GM19023 (cell line): ENCODE results near the gene HTR1E.
"Not testable (repeated sequence)": the region's sequence is repeated elsewhere in the genome, so short reads cannot be mapped to it uniquely, and the experiment has no call there.

Source experiments
- ATAC-seq: cut with Tn5 transposase; IDR thresholded peaks from one replicate; pipeline ENCODE4 v1.9.1; 2021; ENCODE audit warnings: mild to moderate bottlenecking, moderate library complexity; ENCODE audit not compliant: unreplicated experiment

Gene HTR1E, protein sequence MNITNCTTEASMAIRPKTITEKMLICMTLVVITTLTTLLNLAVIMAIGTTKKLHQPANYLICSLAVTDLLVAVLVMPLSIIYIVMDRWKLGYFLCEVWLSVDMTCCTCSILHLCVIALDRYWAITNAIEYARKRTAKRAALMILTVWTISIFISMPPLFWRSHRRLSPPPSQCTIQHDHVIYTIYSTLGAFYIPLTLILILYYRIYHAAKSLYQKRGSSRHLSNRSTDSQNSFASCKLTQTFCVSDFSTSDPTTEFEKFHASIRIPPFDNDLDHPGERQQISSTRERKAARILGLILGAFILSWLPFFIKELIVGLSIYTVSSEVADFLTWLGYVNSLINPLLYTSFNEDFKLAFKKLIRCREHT

DNA sequence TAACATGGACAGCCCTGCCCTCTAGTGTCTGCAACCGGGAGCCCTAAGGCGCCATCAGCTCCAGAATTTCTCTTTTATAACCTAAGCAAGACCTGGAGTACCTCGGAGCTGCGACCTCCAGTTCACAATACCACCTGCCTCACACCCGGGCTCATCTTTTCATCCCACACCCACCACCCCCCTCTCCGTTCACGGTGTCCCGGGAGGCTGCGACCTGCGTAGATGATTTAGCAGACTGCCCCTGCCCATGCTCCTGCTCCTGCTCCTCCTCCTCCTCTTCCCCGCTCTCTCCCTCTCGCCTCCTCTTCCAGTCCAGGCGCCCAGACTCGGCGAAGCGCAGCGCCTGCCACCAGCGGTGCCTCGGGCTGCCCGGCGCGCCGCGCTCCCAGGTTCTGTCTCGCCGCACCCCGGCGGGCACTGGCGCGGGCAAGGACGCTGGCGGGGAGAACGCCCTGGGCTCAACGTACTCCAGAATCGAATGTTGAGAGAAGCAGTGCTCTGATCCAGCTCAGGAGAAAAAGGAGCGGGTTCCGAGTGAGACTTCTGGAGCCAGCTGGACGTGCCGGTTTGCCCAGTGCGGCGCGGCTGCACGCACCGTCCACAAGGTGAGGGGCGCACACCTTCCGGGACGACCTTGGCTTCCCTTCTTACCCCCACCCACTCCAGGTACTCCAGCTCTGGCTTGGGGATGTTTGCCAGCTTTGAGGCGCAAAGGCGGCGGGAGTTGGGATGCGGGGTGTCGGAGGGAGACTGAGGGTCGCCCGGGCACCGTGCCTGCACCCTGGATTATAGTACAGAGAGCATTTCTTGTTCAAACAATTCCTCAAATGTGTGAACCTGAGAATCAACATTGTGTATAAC, at the start of gene HTR1E:
Gene HTR1E, plus strand, starts transcription at position 310 of the 861 bp plus-strand sequence. CDS start 77,807 bp downstream, outside the sequence.
- peak; percentile 76 for ATAC-seq

DNA sequence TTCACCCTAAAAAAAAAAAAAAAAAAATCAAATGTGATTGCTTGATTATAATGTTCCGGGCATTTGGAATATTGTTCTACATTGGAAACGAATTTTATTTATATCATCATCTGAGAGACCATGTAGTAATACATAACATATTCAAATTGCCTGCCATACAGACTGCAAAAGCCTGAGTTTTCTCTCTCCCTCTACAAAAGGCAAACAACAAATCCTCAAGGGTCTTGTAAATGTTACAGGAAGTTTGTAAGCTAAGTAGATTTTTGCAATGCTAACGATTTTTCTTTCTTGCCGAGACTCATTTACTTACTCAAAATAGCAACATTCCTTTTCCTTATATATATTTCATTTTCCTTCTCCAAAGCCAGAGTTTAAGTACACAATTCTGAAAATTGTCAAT, 49.0 kb upstream of the HTR1E start:
- no peak for ATAC-seq

DNA sequence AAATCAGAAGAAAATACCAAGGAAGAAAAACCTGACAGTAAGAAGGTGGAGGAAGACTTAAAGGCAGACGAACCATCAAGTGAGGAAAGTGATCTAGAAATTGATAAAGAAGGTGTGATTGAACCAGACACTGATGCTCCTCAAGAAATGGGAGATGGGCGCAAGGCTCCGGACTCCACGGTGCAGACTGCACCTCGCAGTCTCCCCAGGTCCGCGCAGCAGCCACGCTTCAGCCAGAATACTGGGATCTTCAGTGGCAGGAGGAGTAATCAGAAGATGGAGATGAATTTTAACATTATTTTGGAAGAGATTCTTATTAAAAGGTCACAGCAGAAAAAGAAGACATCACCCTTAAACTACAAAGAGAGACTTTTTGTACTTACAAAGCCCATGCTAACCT, 40.1 kb upstream of the HTR1E start:
- not testable (repeated sequence) for ATAC-seq

DNA sequence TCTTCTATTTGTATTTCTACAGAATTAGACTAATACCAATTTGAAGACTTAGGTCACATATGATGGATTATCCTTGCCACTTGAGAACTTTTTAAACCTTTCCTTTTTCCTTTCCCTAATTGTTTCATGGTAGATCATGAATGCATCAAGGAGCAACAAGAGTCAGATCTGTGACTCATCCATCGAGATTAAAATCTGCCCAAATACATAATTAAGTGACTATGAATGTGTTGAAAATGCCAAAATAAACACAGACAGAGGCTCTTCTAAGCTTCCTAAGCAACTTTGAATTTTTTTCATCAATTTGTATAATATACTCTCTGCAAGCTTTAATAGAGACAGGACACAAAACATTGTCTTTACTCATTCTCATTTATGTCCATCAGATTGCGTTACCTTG, 23.5 kb upstream of the HTR1E start:
- ATAC-seq: no peak

DNA sequence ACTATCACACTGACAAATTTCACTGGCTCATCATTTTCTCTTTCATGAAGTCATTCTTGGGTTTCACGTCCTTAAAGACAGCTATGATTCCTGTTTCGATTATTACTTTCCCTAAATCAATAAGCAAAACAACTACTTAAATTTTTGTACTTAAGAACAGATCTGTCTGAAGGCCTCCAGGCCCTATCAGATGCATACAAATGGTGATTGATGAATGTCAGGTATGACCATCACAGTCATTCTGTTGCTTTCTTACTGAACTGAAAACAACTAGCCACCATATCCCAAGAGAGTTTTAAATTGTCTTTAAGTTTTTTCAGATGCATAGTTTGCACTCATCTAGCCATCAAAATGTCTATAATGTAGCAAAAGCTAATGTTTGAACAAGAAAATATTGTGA, 20.9 kb upstream of the HTR1E start:
- no peak for ATAC-seq

DNA sequence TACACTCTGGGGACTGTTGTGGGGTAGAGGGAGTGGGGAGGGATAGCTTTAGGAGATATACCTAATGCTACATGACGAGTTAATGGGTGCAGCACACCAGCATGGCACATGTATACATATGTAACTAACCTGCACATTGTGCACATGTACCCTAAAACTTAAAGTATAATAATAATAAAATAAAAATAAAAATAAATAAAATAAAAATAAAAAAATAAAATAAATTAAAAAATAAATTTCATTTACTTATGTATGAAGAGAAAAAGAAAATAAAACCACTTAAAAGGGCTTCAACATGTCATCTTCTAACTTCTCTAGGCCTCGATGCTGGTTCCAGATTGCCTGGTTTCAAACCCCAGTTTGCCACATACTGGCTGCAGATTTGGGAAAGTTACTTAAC, 10.2 kb upstream of the HTR1E start:
- ATAC-seq: not testable (repeated sequence)

DNA sequence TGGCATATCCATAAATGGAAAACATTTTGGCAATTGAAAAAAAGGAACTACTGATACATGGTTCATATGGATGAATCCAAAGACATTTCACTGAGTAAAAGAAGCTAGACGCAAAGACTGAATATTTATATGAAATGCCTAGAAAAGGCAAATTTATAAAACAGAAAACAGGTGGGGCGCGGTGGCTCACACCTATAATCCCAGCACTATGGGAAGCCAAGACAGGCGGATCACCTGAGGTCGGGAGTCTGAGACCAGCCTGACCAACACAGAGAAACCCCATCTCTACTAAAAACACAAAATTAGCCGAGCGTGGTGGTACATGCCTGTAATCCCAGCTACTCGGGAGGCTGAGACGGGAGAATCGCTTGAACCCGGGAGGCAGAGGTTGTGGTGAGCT, 9.5 kb upstream of the HTR1E start:
- ATAC-seq: not testable (repeated sequence)

DNA sequence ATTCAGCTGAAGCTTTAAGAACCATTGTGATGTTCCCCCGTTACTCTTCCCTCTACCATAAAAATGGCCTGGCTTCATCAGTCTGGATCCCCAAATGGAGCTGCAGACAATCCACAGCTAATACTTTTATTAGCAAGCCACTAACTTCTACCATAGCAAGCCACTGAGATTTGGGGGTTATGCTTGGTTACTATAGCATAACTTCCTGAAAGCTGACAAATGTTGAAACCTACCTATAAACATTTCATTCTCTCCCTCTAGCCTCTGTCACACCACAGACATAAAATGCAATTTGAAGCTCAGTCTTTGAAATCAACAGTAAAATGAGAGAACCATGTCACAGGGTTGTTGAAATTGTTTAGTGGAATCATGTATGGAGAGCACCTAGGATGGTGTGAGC, 3.0 kb upstream of the HTR1E start:
- no peak for ATAC-seq

DNA sequence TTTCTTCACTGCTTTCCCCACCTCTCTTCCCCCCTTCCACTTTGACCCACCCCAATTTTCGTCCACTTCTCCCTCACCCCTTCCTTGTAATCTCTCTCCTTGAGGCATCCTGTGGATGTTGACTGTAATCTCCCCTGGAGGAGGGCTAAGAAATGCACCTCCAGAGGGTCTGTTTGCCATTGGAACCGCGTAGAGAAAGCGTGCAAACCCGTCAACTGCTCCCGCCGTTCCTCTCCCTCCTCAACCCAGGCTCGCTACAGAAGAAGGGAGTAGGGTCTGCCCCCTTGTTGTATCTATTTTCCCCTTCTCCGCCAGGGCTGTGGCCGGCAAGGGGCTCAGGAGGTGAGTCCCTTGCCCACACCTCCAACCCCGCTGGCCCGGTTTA, 502 bp upstream of the HTR1E start:
- peak; percentile 7 for ATAC-seq

DNA sequence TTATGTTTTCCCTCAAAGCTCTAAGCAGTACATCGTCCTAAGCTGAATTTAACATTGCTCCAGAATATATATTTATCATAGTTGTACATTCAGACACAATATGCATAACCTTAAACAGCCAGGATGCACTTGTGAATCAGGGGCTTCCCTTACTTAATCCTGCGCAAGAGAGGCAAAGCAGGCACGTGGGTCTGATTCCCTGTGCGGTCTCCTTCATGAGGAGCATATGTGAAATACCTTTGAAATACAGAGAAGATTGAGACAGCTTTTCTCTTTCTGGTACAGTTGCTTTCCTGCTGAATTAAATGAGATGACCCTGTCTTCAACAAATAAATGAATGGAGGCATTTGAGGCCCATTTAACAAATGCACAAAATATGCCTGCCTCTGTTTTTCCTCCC, 1.5 kb downstream of the HTR1E start:
- ATAC-seq: no peak

DNA sequence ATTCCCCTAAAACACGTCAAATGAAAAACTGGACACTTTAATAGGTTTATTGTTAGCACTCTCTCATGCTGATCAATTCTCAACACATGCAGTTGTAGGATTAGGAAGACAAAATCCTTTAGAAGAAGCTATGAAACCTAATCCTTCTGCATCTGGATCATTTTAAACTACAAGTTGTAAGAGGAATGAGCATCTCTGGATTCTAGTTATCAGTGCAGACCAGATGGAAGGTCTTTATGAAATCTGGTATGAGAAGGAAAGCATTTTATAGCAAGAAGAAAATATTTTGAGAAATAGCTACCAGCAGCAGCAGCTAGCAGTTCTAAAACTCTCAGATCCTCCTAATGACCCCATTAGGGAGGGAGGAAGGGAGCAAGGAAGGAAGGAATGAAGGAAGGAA, 4.1 kb downstream of the HTR1E start:
- no peak for ATAC-seq

DNA sequence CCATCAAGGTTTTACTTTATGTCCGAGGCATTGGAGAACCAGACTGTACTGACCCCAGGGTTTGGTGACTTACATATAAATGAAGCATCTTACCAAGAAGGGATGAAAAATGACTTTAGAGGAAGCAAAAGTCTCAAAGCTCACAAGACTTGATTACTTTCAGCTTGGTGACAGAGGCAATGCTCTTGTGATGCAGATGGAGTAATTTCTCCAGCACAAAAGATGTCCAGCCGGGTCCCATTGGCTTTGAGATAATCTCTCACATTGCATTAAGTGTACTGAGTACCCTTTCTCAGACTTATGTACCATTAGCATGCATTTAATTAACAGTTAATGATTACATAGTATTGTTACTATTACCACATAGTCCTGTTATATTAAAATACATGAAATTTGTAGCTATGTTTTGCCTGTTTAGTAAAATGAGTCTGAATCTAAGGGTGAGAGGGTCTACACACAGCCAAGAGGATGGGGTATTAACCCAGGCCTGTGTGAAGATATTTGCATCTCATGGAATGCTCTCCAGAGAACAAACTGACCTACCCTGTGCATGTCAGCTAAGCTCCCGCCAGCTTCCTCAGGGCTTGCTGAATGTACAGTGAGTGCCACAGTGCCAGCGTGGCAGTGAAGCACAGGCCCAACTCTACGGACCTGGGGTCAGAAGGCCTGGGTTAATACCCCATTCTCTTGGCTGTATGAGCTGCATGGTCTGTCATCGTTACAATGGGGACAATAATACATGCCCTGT, 5.6 kb downstream of the HTR1E start:
- no peak for ATAC-seq

DNA sequence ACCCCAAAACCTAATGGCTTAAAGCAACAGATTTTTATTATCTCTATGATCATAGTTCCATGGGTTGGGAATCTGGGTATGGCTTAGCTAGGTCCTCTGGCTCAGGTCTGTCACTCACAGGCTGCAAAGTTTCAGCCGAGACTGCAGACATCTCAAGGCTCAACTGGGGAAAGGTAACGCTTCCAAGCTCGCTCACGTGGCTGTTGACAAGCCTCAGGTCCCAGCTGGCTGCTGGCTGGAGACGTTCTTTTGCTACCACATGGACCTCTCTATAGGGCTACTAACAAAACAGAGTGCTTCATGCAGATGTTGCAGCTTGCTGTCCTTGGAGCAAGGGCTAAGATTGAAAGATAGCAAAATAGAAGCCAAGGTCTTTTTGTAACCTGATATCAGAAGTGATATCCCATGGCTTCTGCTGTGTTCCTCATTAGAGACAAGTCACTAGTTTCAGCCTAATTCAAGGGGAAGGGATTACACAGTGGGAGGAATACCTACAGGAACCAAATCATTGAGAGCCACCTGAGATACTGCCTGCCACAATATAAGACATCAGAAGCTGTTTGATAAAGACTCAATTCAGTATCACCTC, 6.6 kb downstream of the HTR1E start:
- no peak for ATAC-seq

DNA sequence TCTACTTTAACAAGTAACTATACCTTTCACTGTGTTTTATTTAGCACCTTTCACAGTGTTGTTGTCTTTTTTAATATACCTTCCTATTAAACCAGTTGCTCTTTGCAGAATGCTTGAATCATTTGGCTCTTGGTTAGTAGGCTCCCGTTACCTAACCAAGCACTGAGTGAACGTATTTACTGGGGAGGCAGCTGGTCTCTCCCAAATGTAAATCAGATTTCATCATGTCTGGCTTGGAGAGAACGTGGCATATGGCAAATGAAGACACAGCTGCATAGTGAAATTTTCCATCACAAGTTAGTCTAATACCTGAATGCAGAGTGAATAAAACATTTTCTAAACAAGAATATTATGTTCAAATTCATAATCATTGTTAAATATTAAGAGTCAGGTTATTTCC, 12.4 kb downstream of the HTR1E start:
- ATAC-seq: no peak

DNA sequence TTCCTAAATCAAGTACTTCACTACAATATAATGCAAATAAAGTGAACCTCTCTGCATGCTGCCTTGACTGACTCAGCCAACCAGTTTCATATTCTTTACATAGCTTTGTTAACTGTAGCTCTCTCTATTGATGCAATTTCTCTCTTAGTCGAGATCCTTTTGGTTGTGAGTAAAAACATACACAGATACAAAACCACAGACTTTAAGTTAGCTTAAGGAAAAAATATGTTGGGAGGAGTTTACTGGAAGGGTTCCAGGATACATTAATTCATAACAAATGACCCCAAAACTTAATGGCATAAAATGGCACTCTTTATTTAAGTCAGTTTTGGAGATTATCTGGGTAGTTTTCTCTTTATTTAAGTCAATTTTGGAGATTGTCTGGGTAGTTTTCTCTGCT, 15.7 kb downstream of the HTR1E start:
- no peak for ATAC-seq

DNA sequence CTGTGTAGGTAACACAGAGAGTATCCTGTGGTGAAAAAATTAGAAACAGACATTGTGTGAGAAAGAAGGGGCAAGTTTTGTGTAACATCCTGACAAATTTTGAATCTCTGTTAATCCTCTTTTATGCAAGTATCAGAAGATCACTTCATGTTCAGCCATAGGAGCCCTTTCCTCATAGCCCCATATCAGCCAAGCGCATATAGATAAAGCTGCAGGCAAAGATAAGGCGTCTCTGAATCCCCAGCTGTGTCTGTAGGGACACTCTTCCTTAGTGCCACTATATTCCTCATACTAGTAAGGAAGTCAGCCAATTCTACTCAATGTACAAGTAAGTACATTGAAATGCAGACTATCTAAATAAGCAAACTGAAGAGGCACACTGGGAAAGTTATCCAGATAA, 22.3 kb downstream of the HTR1E start:
- ATAC-seq: no peak

DNA sequence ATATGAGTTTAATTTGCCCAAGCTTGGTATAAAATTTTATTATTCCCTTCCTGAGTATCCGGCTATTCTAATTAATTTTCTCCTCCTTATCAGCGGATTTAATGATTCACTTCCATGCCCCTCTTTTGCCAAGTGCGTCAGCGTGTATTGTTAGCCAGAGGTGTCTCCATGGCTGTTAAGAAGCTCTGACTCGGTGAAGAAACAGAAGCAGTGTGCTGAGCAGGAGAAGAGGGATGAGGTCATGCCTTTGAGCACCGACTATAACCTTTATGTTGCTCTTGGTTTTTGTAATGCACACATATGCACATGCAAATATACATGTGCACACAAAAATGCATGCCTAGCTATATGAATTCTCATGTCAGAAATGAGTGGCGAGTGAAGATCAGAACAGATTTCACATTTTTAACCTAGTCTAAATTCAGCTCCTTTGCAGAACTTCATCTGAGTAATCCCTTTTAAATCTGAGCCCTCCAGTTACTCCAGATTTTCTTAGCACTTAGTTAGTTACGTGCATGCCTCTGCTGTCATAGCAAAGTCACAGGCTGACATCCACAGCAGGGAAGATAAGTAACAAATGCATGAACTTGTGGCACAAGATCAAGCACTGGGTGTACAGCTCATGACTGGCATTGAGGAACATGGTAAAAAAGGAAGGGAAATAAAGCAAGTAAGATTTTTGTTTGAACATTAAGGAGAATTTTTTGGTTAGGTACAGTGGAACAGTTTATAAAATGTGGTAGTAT, 24.3 kb downstream of the HTR1E start:
- ATAC-seq: no peak

DNA sequence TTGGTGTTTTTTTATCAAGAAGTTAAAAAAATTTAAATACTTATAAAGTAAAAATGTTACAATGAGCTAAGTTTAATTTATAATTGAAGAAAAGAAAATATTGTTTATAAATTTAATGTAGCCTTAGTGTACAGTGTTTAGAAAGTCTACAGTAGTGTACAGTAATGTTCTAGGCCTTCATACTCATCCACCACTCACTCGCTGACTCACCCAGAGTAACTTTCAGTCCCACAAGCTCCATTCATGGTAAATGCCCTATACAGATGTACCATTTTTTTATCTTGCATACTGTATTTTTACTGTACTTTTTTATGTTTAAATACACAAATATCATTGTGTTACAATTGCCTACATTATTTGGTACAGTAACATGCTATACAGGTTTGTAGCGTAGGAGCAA, 26.0 kb downstream of the HTR1E start:
- ATAC-seq: no peak

DNA sequence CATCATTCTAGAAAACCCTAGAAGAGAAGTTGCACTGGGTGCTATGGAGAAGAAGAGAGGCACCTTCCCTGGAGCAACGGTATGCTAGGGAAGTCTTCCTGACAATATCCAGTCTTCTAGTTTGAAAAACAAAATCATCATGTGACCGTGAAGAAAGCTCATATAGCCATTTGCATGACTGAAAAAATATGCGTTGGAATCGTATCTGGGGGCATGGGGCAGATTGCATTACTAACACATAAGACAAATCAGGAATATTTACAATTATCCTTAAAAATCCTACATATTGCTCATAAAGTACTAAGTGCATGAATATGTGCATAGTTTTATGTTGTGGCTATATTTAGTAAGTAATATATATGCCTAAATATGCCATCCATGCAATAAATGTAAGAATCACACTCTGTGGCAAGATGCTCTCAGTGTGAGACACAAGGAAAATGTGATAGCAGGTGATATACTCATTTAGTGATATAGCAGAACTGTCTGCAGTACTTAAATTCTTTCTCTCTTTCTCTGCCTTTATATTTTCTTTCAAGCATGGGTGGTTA, 26.8 kb downstream of the HTR1E start:
- ATAC-seq: no peak

DNA sequence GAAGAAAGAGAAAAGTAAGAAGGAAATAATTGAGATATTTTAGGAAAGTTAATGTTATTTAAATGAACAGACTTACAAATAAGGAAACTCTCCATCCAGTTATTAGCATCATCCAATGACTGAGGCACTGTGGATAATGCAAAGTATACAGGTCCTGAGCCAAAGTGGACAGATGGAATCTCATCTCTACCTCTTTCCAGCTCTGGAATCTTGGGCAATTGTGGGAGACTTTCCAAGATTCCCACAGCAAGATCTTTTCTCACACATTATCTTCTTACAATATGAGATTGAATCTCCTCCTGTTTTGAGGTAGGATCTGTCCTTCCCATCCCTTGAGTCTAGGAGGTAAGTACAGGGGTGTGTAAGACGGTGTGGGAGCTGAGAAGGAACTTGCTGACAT, 28.9 kb downstream of the HTR1E start:
- ATAC-seq: no peak
